ENCODE data around the gene FXN.

- TF ChIP-seq POLR2AphosphoS5 (IDR thresholded peaks at IDR 0.05) (no peak), CTCF (IDR thresholded peaks at IDR 0.05) (no peak)
These were observed 80.1 kb downstream of the FXN start for GRCh38 chr9:69115621-69116020.
